Endodermal cell (in vitro differentiated cells): Measurements from ENCODE around the gene FAM13C. TPM values are rescaled to one million over a fixed set of nuclear protein-coding genes. Genes with fewer than 3 reads are reported as not detected.

ENCODE experiments used
- DNase-seq: peaks from one replicate; pipeline ENCODE4 v3.0.0-alpha.2; 2017
- H3K27ac ChIP-seq: 2 replicates; pipeline ENCODE4 v1.5.1; 2013; ENCODE audit warnings: mild to moderate bottlenecking, low read depth, low read length, moderate library complexity
- H3K27me3 ChIP-seq: 2 replicates; pipeline ENCODE4 v1.6.1; 2013; ENCODE audit warnings: mild to moderate bottlenecking, low read length, moderate library complexity; ENCODE audit not compliant: insufficient read depth, control insufficient read depth, poor library complexity, severe bottlenecking
- H3K36me3 ChIP-seq: 2 replicates; pipeline ENCODE4 v1.7.0; 2013; ENCODE audit warnings: mild to moderate bottlenecking, low read length, moderate library complexity; ENCODE audit not compliant: control insufficient read depth, insufficient read depth
- H3K4me1 ChIP-seq: one replicate; pipeline ENCODE4 v1.7.0; 2013; ENCODE audit warnings: low read length; ENCODE audit not compliant: control insufficient read depth, insufficient read depth
- H3K4me3 ChIP-seq: 2 replicates; pipeline ENCODE4 v1.5.1; 2013; ENCODE audit warnings: mild to moderate bottlenecking, low read length, moderate library complexity
- H3K9ac ChIP-seq: 2 replicates; pipeline ENCODE4 v1.6.1; 2013; ENCODE audit warnings: mild to moderate bottlenecking, low read length, moderate library complexity; ENCODE audit not compliant: poor library complexity, severe bottlenecking; ENCODE audit errors: extremely low read depth
- H3K9me3 ChIP-seq: 2 replicates; pipeline ENCODE4 v1.6.1; 2013; ENCODE audit warnings: mild to moderate bottlenecking, low read length, moderate library complexity; ENCODE audit not compliant: control insufficient read depth
- H3K27ac Mint-ChIP-seq: 2 replicates; pipeline ENCODE4 v1.8.0; 2020; ENCODE audit warnings: mixed read lengths
- H3K27me3 Mint-ChIP-seq: 2 replicates; pipeline ENCODE4 v1.8.0; 2021; ENCODE audit warnings: mild to moderate bottlenecking, mixed read lengths; ENCODE audit not compliant: insufficient read depth
- H3K36me3 Mint-ChIP-seq: 2 replicates; pipeline ENCODE4 v1.8.0; 2020; ENCODE audit warnings: low read depth, mixed read lengths
- H3K4me1 Mint-ChIP-seq: 2 replicates; pipeline ENCODE4 v1.8.0; 2020; ENCODE audit warnings: mixed read lengths
- H3K4me3 Mint-ChIP-seq: 2 replicates; pipeline ENCODE4 v1.8.0; 2020; ENCODE audit warnings: mild to moderate bottlenecking, moderate library complexity, mixed read lengths
- H3K9me3 Mint-ChIP-seq: 2 replicates; pipeline ENCODE4 v1.8.0; 2020; ENCODE audit warnings: mild to moderate bottlenecking, mixed read lengths
- WGBS, 2 experiments: methylation state at CpG; one replicate each; pipeline versions ENCODE4 v1.1.5 to v1.1.7; 2013; ENCODE audit warnings: missing lambda C conversion rate in 2 of 2, mixed read lengths in 1 of 2; ENCODE audit not compliant: insufficient coverage in 1 of 2, insufficient read length in 1 of 2; 5-methylcytosine and 5-hydroxymethylcytosine counted together
- total RNA-seq, 2 donors: library from RNA; stranded (reverse); fragmentation: NEBNext Ultra II Directional in 1 of 2; extraction: Animal tissue kit (Norgen Biotek cat#: 25700) in 1 of 2; gene quantifications; 2 replicates in 1 of 2; 3 replicates in 1 of 2; pipeline ENCODE4 v1.2.1, GENCODE V29; 2021
- TF ChIP-seq, protein P1 (sequence below): fragments of 200-600 bp; sonication (generic); conservative IDR thresholded peaks from 2 replicates; pipeline ENCODE4 v1.5.0; 2021; ENCODE audit warnings: antibody characterized with exemption, mild to moderate bottlenecking

Gene FAM13C
- total RNA-seq, 2 donors from 2014 or later, result 2.5 to 3.7 TPM

DNA sequence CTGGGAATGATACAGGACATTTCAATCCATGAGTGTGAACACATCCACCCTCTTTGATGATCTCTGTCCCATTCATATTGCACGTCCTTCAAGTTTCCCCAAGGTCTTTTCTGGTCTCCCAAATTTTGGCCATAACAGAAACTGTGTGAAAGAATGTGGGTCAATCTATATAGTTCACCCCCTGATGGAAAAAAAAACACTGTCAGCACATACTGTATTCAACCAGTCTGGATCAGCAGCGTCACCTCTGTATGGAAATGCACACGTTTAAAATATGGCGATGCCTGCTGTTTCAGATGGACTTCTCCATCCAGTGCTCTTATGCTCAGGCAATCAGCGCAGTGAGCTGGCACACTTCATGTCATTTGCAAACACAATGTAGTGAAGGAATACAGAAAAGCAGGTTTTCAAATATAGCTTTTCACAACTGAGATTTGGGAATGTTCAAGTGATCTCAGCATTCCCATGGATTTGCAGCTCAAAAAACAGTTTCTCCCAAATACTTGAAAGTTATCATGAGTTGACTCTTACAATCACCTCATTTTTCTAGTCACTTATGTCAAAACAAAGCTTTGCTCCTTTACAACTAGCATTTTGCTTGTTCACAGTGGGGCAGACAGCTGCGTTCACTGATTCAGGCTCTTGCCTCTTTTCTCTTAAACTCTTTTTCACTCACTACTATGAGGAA lies 61.1 kb downstream of the FAM13C start:
- H3K9me3 Mint-ChIP-seq, result no peaks in the 10 kb centered on the region
- no peak overlapping the region for H3K27ac Mint-ChIP-seq
- TF ChIP-seq, protein P1, sequence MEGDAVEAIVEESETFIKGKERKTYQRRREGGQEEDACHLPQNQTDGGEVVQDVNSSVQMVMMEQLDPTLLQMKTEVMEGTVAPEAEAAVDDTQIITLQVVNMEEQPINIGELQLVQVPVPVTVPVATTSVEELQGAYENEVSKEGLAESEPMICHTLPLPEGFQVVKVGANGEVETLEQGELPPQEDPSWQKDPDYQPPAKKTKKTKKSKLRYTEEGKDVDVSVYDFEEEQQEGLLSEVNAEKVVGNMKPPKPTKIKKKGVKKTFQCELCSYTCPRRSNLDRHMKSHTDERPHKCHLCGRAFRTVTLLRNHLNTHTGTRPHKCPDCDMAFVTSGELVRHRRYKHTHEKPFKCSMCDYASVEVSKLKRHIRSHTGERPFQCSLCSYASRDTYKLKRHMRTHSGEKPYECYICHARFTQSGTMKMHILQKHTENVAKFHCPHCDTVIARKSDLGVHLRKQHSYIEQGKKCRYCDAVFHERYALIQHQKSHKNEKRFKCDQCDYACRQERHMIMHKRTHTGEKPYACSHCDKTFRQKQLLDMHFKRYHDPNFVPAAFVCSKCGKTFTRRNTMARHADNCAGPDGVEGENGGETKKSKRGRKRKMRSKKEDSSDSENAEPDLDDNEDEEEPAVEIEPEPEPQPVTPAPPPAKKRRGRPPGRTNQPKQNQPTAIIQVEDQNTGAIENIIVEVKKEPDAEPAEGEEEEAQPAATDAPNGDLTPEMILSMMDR, result no peak
- H3K36me3 ChIP-seq, result peaks cover 10% of the 10 kb centered on the region
- no peak overlapping the region for H3K27ac ChIP-seq
- H3K4me1 Mint-ChIP-seq, result peaks cover 13% of the 10 kb centered on the region
- H3K4me1 ChIP-seq, result no peaks in the 10 kb centered on the region
- H3K9me3 ChIP-seq, result no peaks in the 10 kb centered on the region
- 96 to 97% methylated on average over 5 to 6 of the region's 6 CpGs for WGBS, 2 experiments
- no peak for DNase-seq
- H3K4me3 ChIP-seq, result no peak overlapping the region
- H3K9ac ChIP-seq, result no peak overlapping the region
- H3K36me3 Mint-ChIP-seq, result no peaks in the 10 kb centered on the region
- H3K27me3 ChIP-seq, result no peaks in the 10 kb centered on the region
- H3K4me3 Mint-ChIP-seq, result no peak overlapping the region
- no peaks in the 10 kb centered on the region for H3K27me3 Mint-ChIP-seq

DNA sequence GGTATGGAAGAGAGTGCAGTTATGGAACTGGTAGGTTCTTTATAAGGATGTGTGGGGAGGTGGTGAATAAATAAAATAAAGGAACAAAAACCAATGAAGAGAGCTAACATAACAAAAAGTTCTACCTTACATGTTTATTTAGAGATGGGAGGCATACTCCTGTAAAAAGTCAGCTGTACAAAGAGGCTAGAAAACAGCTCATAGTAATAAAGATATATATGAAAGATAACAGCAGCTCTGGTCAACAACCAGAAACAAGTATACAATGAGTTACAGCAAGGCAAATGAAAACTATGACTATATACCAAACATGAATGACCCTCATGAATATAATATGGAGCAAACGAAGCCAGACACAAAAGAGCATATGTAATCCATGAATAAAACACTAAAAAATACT lies 62.0 kb downstream of the FAM13C start:
- H3K9me3 Mint-ChIP-seq, result no peaks in the 10 kb centered on the region
- H3K27me3 Mint-ChIP-seq, result no peaks in the 10 kb centered on the region
- Histone ChIP-seq H3K4me1 (no peaks in the 10 kb centered on the region), H3K9ac (no peak overlapping the region), H3K27ac (no peak overlapping the region), H3K4me3 (no peak overlapping the region), H3K27me3 (no peaks in the 10 kb centered on the region), H3K9me3 (no peaks in the 10 kb centered on the region), H3K36me3 (peaks cover 8% of the 10 kb centered on the region)
- 86% methylated on average over 1 of the region's 1 CpG; no CpG with 5 or more reads in 1 of the 2 experiments for WGBS, 2 experiments
- H3K27ac Mint-ChIP-seq, result no peak overlapping the region
- TF ChIP-seq, protein P1, result no peak
- no peaks in the 10 kb centered on the region for H3K36me3 Mint-ChIP-seq
- no peak for DNase-seq
- peaks cover 13% of the 10 kb centered on the region for H3K4me1 Mint-ChIP-seq
- no peak overlapping the region for H3K4me3 Mint-ChIP-seq

DNA sequence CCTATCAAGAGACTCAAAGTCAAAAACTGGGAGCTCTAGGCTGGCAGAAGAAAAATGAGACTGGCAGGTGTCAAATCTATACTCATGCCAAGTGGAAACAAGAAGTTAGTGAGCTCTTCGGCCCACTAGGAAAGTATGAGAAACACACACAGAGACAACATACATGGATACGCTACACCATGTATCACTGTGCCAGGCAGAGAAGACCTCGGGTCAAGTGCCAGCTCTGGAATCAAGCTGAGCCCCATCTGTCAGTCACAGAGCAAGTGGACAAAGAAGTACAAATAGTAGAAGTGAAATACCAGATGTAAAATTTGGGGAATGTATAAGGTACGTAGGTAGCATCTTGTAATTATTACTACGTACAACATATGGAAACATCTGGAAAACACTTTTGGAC lies 62.4 kb downstream of the FAM13C start:
- Mint-ChIP-seq H3K4me1 (peaks cover 17% of the 10 kb centered on the region), H3K4me3 (no peak overlapping the region), H3K27ac (no peak overlapping the region), H3K9me3 (no peaks in the 10 kb centered on the region), H3K36me3 (no peaks in the 10 kb centered on the region), H3K27me3 (no peaks in the 10 kb centered on the region)
- WGBS, 2 experiments, result 83 to 100% methylated on average over 2 to 5 of the region's 5 CpGs
- peaks cover 8% of the 10 kb centered on the region for H3K36me3 ChIP-seq
- H3K9me3 ChIP-seq, result no peaks in the 10 kb centered on the region
- H3K9ac ChIP-seq, result no peak overlapping the region
- peaks cover 3% of the 10 kb centered on the region for H3K4me1 ChIP-seq
- TF ChIP-seq, protein P1, result no peak
- H3K27ac ChIP-seq, result no peak overlapping the region
- no peak for DNase-seq
- H3K27me3 ChIP-seq, result no peaks in the 10 kb centered on the region
- no peak overlapping the region for H3K4me3 ChIP-seq
